Tibial nerve (tissue), 4 donors: ENCODE measurements around the gene TGFB1.

Source experiments
- EP300 ChIP-seq, 2 donors: sonication (generic); formaldehyde crosslinking; IDR thresholded peaks; one replicate each; pipeline ENCODE4 v1.6.1; 2017; ENCODE audit warnings: antibody characterized with exemption in 2 of 2, mild to moderate bottlenecking in 1 of 2
- POLR2A ChIP-seq, 2 donors: fragments of 450-650 bp; IDR thresholded peaks; one replicate each; pipeline ENCODE4 v1.6.1; 2017; ENCODE audit warnings: antibody characterized with exemption in 2 of 2, mild to moderate bottlenecking in 2 of 2, moderate library complexity in 2 of 2
- TF ChIP-seq, protein P1 (sequence below), 5 experiments: fragments of 200-600 bp in 3 of 5; fragments of 450-650 bp in 2 of 5; sonication (generic) in 3 of 5; IDR thresholded peaks; one replicate each; pipeline ENCODE4 v1.5.1; 2016 to 2019; ENCODE audit warnings: antibody characterized with exemption in 5 of 5, mild to moderate bottlenecking in 3 of 5, moderate library complexity in 2 of 5

DNA sequence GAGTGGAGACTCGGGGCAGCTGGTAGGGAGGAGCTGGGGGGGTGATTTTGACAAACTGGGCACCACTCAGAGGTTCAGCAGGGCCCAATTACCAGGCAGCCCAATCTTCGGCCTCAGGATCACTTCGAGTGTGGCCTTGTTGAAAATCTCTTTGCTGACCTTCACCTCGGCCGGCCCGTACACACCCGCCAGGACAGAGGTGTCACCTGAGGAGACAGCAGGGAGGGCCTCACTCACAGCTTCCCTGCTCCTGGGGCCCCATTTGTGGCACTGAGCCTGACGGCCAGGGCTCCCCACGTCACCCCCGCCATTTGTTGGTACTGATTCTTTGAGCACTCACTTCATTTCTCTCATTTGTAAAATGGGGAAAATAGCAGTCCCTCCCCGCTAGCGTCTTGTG, 39.1 kb upstream of the TGFB1 start:
- TF ChIP-seq, protein P1, sequence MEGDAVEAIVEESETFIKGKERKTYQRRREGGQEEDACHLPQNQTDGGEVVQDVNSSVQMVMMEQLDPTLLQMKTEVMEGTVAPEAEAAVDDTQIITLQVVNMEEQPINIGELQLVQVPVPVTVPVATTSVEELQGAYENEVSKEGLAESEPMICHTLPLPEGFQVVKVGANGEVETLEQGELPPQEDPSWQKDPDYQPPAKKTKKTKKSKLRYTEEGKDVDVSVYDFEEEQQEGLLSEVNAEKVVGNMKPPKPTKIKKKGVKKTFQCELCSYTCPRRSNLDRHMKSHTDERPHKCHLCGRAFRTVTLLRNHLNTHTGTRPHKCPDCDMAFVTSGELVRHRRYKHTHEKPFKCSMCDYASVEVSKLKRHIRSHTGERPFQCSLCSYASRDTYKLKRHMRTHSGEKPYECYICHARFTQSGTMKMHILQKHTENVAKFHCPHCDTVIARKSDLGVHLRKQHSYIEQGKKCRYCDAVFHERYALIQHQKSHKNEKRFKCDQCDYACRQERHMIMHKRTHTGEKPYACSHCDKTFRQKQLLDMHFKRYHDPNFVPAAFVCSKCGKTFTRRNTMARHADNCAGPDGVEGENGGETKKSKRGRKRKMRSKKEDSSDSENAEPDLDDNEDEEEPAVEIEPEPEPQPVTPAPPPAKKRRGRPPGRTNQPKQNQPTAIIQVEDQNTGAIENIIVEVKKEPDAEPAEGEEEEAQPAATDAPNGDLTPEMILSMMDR (IDR thresholded peaks at IDR 0.05): no peak
- no peak for TF ChIP-seq POLR2A (IDR thresholded peaks at IDR 0.05)
- TF ChIP-seq EP300 (IDR thresholded peaks at IDR 0.05): no peak
